B cell (primary cell): ENCODE measurements around the gene EHF.

Source experiments
- CTCF ChIP-seq: fragments of 200-600 bp; IDR thresholded peaks from one replicate; pipeline ENCODE4 v1.8.0; 2022; ENCODE audit warnings: antibody characterized with exemption, mild to moderate bottlenecking
- EZH2 ChIP-seq: IDR thresholded peaks from 2 replicates; pipeline ENCODE4 v1.6.1; 2012; ENCODE audit warnings: borderline replicate concordance, low read depth, mild to moderate bottlenecking, moderate library complexity, low read length; ENCODE audit not compliant: insufficient read depth, poor library complexity, severe bottlenecking

GRCh38 chr11:34631737-34632104 is 10.8 kb downstream of the EHF start:
- no peak for TF ChIP-seq CTCF
- no peak for TF ChIP-seq EZH2
